ENCODE results near the gene GFY. TPM values are rescaled to one million over a fixed set of nuclear protein-coding genes. Genes with fewer than 3 reads are reported as not detected.

The GFY gene
- total and polyA plus RNA-seq, 2 donors (not counting 1 experiment from before 2014, with no cell fraction given): not detected

DNA sequence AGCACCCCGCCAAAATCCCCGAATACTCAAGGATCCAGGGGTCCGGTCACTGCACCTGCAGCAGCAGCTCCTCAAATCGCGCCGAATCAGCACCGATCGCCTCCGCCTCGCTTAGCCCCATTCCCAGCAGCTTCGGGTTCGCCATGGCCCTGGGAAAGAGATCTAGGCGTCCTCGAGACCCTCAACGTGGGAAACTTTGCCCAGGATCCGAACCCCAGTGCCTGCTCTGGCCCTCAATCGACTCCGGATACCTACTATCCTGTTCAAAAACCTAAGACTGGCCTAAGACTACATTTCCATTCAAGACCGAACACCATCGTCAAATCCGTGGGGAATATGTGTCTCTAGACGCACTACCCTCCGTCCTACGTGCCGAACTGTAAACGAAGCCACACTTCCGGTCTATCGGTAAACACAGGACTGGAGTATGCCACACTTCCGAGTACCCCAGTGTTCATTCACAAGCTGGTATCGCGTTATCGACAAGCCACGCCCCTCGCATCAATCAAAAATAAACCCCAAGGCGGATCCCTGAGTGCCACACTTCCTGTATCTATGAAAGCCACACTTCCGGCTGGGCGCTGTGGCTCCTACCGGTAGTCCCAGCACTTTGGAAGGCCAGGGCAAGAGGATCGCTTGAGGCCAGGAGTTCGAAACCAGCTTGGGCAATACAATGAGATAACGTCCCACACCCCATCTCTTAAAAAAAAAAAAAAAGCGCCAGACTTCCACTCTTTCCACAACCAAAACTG is 26.4 kb downstream of the GFY start, which contains the start of gene PIH1D1:
TSS of gene PIH1D1 (minus strand) at position 385 of the 752 bp plus-strand sequence. CDS start at position 145, 240 bp downstream.
- Histone ChIP-seq H3K4me1 (ENCODE audit: control insufficient read depth in 2 of 2, insufficient read depth in 2 of 2, low read length in 2 of 2) (peaks cover 23 to 36% of the 10 kb centered on the region in 2 donors), H3K9ac (ENCODE audit: low read length) (peak within 1 kb of the TSS; percentile 98), H3K4me3 (ENCODE audit: control extremely low read depth in 1 of 5, extremely low read depth in 1 of 5, insufficient read depth in 1 of 5, low read depth in 2 of 5, low read length in 4 of 5) (peak within 1 kb of the TSS; percentile 87 to 100 (median 99)), H3K4me2 (replicated peaks; ENCODE audit: low read depth, low read length, poor library complexity, severe bottlenecking) (peak within 1 kb of the TSS; percentile 97), H3K79me2 (ENCODE audit: control insufficient read depth, insufficient read depth, low read length) (peaks cover 58% of the 10 kb centered on the region), H3K9me3 (ENCODE audit: control extremely low read depth in 1 of 3, control insufficient read depth in 2 of 3, insufficient read depth in 1 of 3, low read length in 2 of 3) (peaks cover 0 to 3% (median 0%) of the 10 kb centered on the region in 3 donors), H3K36me3 (replicated peaks in 1 of 2; ENCODE audit: control extremely low read depth in 1 of 2, control insufficient read depth in 1 of 2, extremely low read depth in 1 of 2, insufficient read depth in 2 of 2, low read length in 1 of 2) (peaks cover 0 to 40% of the 10 kb centered on the region in 2 experiments), H4K20me1 (ENCODE audit: control insufficient read depth, insufficient read depth, low read length, poor library complexity, severe bottlenecking) (peaks cover 25% of the 10 kb centered on the region), H3K27ac (ENCODE audit: low read length in 2 of 2) (peak within 1 kb of the TSS; percentile 99), H2AFZ (ENCODE audit: insufficient read depth, low read depth, low read length, poor library complexity, severe bottlenecking) (peak within 1 kb of the TSS; percentile 79), H3K27me3 (replicated peaks in 1 of 4; ENCODE audit: control extremely low read depth in 1 of 4, control insufficient read depth in 3 of 4, insufficient read depth in 4 of 4, low read length in 3 of 4) (no peaks in the 10 kb centered on the region)
- no peaks in the 10 kb centered on the region for H3K9me3 Mint-ChIP-seq (ENCODE audit: insufficient read depth)
- CTCF ChIA-PET: interaction anchor here (0.6 to 5.0 kb wide), 16 partner anchors 9 to 731 kb away, joined by 3 to 44 read pairs (median 4); partner anchors contain the start of gene RPS11
- DNase-seq (peak; percentile 98), ATAC-seq (ENCODE audit: low read depth) (peak; percentile 57)
- TF ChIP-seq, protein P1, sequence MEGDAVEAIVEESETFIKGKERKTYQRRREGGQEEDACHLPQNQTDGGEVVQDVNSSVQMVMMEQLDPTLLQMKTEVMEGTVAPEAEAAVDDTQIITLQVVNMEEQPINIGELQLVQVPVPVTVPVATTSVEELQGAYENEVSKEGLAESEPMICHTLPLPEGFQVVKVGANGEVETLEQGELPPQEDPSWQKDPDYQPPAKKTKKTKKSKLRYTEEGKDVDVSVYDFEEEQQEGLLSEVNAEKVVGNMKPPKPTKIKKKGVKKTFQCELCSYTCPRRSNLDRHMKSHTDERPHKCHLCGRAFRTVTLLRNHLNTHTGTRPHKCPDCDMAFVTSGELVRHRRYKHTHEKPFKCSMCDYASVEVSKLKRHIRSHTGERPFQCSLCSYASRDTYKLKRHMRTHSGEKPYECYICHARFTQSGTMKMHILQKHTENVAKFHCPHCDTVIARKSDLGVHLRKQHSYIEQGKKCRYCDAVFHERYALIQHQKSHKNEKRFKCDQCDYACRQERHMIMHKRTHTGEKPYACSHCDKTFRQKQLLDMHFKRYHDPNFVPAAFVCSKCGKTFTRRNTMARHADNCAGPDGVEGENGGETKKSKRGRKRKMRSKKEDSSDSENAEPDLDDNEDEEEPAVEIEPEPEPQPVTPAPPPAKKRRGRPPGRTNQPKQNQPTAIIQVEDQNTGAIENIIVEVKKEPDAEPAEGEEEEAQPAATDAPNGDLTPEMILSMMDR (IDR thresholded peaks at IDR 0.05): no peak
- no peak for TF ChIP-seq EZH2 (IDR thresholded peaks at IDR 0.05; ENCODE audit: borderline replicate concordance, insufficient read depth, low read depth, low read length, poor library complexity, severe bottlenecking)
- H3K27ac Mint-ChIP-seq: peak within 1 kb of the TSS; percentile 100
- intact Hi-C loops (cut with micrococcal nuclease): loop anchor here (1.0 kb wide), 5 partner anchors 8 to 366 kb away; partner anchors contain the start of genes FLT3LG, RPL13A, RPS11 and SNRNP70
- whole genome bisulfite sequencing (ENCODE audit: insufficient coverage): under 1% methylated on average over 41 of the region's 42 CpGs
- POLR2A ChIA-PET: interaction anchor here (0.6 to 4.0 kb wide), 18 partner anchors 13 to 1089 kb away, joined by 3 to 57 read pairs (median 5); partner anchors contain the start of genes CD37, NOSIP, PNKP and RPS11
- peak within 1 kb of the TSS; percentile 99 for H3K4me3 Mint-ChIP-seq
- no peaks in the 10 kb centered on the region for H3K27me3 Mint-ChIP-seq
- peaks cover 46% of the 10 kb centered on the region for H3K4me1 Mint-ChIP-seq

Measured in B cell (primary cell).